ENCODE data around the gene FDXR. TPM values are rescaled to one million over a fixed set of nuclear protein-coding genes. Genes with fewer than 3 reads are reported as not detected.

Gene FDXR
- total RNA-seq, 1 donor from 2014 or later: 28.1 TPM

GRCh38 chr17:74855323-74855722 is 17.5 kb downstream of the FDXR start:
- Mint-ChIP-seq H3K36me3 (no peaks in the 10 kb centered on the region), H3K27ac (no peak overlapping the region), H3K4me3 (no peak overlapping the region), H3K4me1 (ENCODE audit: unreplicated experiment) (peaks cover 6% of the 10 kb centered on the region), H3K9me3 (no peaks in the 10 kb centered on the region), H3K27me3 (peaks cover 86% of the 10 kb centered on the region)
- TF ChIP-seq, protein P1, sequence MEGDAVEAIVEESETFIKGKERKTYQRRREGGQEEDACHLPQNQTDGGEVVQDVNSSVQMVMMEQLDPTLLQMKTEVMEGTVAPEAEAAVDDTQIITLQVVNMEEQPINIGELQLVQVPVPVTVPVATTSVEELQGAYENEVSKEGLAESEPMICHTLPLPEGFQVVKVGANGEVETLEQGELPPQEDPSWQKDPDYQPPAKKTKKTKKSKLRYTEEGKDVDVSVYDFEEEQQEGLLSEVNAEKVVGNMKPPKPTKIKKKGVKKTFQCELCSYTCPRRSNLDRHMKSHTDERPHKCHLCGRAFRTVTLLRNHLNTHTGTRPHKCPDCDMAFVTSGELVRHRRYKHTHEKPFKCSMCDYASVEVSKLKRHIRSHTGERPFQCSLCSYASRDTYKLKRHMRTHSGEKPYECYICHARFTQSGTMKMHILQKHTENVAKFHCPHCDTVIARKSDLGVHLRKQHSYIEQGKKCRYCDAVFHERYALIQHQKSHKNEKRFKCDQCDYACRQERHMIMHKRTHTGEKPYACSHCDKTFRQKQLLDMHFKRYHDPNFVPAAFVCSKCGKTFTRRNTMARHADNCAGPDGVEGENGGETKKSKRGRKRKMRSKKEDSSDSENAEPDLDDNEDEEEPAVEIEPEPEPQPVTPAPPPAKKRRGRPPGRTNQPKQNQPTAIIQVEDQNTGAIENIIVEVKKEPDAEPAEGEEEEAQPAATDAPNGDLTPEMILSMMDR (conservative IDR thresholded peaks at IDR 0.05): no peak
- no peak for DNase-seq (ENCODE audit: extremely low spot score, unreplicated experiment)

GRCh38 chr17:74854792-74855191 is 18.0 kb downstream of the FDXR start:
- H3K36me3 Mint-ChIP-seq: no peaks in the 10 kb centered on the region
- TF ChIP-seq, protein P1 (conservative IDR thresholded peaks at IDR 0.05): no peak
- no peak overlapping the region for H3K27ac Mint-ChIP-seq
- DNase-seq (ENCODE audit: extremely low spot score, unreplicated experiment): no peak
- H3K27me3 Mint-ChIP-seq: peaks cover 82% of the 10 kb centered on the region
- peaks cover 6% of the 10 kb centered on the region for H3K4me1 Mint-ChIP-seq (ENCODE audit: unreplicated experiment)
- no peak overlapping the region for H3K4me3 Mint-ChIP-seq
- no peaks in the 10 kb centered on the region for H3K9me3 Mint-ChIP-seq

DNA sequence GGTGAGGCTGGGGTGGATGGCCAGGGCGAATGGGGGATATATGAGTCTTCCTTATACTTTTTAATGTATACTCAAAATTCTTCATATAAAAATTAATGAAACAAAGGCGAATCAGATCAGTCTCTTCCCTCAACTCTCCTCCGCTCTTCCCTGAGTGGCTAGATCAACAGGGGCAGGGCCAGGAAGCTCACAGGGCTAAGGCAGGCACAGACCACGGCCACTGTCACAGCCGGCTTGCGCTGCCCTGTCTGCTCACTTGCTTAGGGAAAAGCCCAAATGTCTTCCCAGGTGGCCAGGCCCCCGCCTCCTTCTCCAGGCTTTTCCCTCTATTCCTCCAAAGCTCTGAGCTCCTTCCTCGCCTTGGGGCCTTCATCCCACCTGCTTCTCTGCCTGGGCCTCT is 19.1 kb downstream of the FDXR start:
- H3K4me1 Mint-ChIP-seq (ENCODE audit: unreplicated experiment): peaks cover 6% of the 10 kb centered on the region
- no peaks in the 10 kb centered on the region for H3K36me3 Mint-ChIP-seq
- no peak overlapping the region for H3K27ac Mint-ChIP-seq
- TF ChIP-seq, protein P1 (conservative IDR thresholded peaks at IDR 0.05): no peak
- no peaks in the 10 kb centered on the region for H3K9me3 Mint-ChIP-seq
- peak overlapping the region; percentile 19 for H3K4me3 Mint-ChIP-seq
- H3K27me3 Mint-ChIP-seq: peaks cover 82% of the 10 kb centered on the region
- no peak for DNase-seq (ENCODE audit: extremely low spot score, unreplicated experiment)

- DNase-seq (ENCODE audit: extremely low spot score, unreplicated experiment): no peak
- Mint-ChIP-seq H3K4me1 (ENCODE audit: unreplicated experiment) (peaks cover 6% of the 10 kb centered on the region), H3K4me3 (peak overlapping the region; percentile 82), H3K36me3 (no peaks in the 10 kb centered on the region), H3K27ac (no peak overlapping the region), H3K27me3 (peaks cover 82% of the 10 kb centered on the region), H3K9me3 (no peaks in the 10 kb centered on the region)
- TF ChIP-seq, protein P1 (conservative IDR thresholded peaks at IDR 0.05): no peak
Observed at GRCh38 chr17:74853048-74853397, 19.8 kb downstream of the FDXR start.

DNA sequence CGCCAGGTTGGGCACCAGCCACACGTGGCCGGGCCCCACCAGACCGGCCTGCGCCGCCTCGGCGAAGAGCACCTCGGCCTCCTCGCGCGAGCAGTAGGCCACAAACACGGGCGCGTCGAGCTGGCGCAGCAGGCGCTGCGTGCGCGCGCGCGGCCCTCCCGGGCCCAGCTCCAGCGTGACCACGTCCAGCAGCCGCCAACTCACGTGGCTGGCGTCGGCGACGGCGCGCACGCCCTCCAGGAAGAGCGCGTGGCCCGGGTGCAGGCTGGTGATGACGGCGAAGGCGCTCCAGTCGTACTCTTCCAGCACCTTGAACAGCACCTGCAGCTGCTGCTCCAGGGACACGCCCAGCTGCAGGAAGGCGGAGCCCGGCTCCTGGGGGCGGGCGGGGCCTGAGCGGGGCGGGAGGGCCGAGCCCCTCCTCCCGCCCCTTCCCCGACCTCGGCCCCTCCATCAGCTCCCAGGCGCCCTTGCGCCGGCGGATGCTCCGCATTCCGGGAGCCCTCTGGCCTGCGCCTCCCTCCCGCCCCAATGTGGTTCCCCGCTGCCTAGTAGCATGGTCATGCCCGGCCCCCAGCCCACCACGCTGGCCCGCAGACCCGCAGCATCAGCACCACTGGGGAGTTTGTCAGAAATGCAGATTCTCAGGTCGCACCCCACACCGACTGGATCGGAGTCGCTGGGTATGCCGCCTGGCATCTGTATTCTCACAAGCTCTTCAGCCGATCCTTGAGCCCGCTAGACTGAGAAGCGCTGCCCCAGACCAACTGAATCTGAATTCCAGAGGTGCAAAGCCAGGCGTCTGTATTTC is 20.4 kb downstream of the FDXR start:
- H3K36me3 Mint-ChIP-seq: no peaks in the 10 kb centered on the region
- H3K9me3 Mint-ChIP-seq: no peaks in the 10 kb centered on the region
- no peak overlapping the region for H3K27ac Mint-ChIP-seq
- peak overlapping the region; percentile 82 for H3K4me3 Mint-ChIP-seq
- peaks cover 6% of the 10 kb centered on the region for H3K4me1 Mint-ChIP-seq (ENCODE audit: unreplicated experiment)
- H3K27me3 Mint-ChIP-seq: peaks cover 76% of the 10 kb centered on the region
- TF ChIP-seq, protein P1 (conservative IDR thresholded peaks at IDR 0.05): no peak
- DNase-seq (ENCODE audit: extremely low spot score, unreplicated experiment): no peak
